HUDEP-2 (cell line): Measurements from ENCODE around the gene NUAK2.

Experiments used
- DNase-seq, 76 experiments: peaks; one replicate each; lab custom pipeline; 2025; ENCODE audit not compliant: unreplicated experiment in 76 of 76; lab: John Stamatoyannopoulos, UW

NUAK2 gene

GRCh38 chr1:205323794-205324193 lies 2.2 kb upstream of the NUAK2 start:
- DNase-seq: no peak

GRCh38 chr1:205321959-205322283 lies 376 bp upstream of the NUAK2 start:
- no peak for DNase-seq

DNA sequence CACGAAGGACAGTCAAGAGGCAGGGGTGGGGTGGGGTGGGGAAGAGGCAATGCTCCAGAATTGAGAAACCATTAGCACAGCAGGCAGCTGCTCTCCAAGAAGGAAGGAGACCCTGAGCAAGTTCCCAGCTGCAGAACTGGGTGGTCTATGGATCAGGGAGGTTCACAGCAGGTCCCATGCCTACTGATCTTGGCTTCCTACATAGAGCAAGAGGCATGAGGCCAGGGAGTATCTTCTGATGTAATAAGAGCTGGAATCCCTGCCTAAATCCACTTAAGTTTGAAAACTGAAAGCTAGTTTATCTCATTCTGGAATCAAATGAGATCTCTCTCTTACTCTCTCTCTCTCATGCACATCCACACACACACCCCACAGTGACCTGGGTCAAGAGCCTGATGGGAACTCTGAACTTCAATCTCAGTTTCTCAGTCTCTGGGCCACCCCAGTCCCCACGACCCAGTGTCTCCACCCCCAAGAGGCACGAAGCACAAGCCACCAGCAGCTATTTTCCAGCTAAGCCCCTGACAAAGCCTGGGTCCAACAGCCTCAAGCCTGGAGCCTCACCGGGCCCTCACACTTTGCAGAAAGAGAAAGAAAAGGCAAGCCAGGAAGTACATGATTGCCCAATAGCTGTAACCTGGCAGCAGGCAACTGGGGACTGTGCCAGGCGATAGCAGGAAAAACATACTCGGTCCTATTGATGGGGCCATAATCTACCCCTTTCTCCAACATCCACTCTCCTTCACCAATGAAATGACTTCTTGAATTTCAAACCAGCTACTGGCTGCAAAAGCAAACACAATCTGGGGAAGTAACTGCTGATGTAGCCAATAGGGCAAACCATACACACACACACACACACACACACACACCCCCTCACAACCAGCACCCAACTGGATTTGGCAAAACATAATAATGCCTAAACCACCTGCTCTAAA lies 2.2 kb downstream of the NUAK2 start:
- peak in 6 of 76 experiments; percentile 8 to 29 (median 17) for DNase-seq

- DNase-seq: no peak
Observed at GRCh38 chr1:205318231-205318991, 3.1 kb downstream of the NUAK2 start.

DNA sequence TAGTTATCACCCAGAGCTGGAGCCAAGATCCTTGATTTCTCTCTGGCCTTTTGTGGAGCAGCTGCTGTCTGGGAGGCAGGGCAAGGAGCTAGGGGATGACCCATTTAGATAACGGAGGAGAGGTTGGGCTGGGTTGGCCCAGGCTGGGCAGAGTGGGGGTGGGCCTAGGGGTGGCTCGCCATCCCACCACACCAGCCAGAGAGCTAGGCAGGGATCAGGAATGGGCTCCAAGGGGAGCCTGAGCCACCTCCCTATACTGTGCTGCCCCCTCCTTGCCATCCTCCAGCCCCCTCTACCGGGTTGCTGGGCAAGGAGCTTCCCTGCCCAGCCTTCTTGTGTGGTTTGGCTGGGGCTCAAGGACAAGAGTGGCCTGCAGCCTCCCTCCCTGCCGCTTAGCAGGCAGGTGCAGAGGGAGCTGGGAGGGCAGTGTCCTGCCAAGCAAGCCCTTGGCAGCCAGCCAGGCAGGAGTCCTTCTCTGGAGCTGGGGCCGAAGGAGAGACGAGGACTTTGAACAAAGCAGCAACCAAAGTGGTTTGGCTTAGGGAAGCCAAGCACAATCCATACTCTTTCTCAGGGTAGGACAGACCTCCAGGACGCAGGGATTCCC lies 4.1 kb downstream of the NUAK2 start:
- DNase-seq: peak in 11 of 76 experiments; percentile 12 to 28 (median 19)

DNA sequence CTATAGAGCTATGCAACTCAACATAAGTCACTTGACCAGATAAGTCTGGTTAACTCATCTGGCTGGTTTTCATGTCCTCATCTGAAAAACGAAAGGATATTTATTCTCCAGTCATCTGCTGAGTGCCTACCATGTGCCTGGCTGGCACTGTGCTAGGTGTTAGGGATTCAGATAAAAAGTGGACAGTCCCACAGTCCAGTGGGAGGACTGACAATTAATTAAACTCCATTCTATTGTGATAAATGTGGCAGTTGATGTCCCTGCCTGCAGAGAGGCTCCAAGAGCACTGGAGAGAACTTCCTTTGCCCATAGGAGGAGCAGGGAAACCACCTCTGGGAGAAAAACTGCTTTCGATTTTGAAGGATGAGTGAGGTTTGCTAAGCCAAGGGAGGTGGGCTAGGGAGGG lies 5.4 kb downstream of the NUAK2 start:
- no peak for DNase-seq

GRCh38 chr1:205315008-205315618 lies 6.4 kb downstream of the NUAK2 start:
- DNase-seq: no peak

DNA sequence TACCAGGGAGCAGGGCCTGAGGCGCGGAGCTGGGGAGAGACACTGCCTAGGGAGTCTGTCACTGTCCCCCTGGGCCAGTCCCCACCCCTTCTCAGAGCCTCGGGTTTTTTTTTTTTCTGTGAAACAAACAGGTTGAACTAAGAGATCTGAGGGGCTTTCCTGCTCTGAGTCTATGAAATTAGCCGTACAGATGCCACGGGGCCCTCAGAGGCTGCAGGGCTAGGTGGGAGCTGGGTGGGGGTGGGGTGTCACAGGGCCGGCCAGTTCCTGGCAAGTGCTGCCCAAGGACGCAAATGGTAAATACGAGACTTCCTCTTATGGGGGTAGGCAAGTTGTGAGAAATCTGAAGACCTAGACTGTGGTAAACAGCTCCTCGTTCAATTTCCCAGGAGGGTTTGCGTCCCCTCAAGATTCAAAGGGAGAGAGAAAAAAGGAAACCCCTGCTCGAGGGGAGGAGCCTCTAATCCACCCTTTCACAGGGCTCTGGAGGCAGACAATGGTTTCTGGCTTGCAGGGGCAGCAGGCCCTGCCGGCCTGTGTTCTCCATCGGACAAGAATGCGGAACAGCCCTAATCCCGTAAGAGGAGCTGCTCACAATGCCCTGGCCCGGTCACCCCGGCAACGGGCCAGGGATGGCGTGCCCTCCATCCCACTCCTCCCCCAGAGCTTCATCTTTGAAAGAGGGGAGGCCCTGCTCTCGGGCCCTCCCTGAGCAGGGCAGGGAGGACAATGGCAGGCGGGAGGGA lies 7.8 kb downstream of the NUAK2 start:
- DNase-seq: no peak

GRCh38 chr1:205312866-205313562 lies 8.5 kb downstream of the NUAK2 start:
- DNase-seq: no peak

GRCh38 chr1:205310976-205311704 lies 10.4 kb downstream of the NUAK2 start:
- DNase-seq: no peak

- no peak for DNase-seq
Observed at GRCh38 chr1:205309741-205310140, 11.8 kb downstream of the NUAK2 start.

GRCh38 chr1:205306929-205307566 lies 14.5 kb downstream of the NUAK2 start:
- peak in 34 of 76 experiments; percentile 3 to 67 (median 24) for DNase-seq

DNA sequence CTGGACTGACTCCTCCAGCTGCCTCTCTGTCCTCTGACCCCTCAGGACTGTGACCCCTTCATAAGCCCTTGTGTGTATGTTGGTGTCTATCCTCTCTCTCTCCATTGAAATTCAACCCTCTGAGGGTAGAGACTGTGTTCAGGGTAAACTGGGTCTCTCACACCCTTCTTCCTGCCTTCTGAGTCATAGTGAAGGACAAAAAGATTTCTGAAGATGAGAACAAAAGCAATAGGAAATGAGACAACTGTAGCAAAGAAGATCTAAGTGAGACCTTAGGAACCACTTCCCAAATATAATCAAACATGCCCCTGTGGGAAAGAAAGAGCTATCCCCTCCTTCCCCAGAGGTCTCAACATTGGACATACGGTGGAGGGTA lies 16.9 kb downstream of the NUAK2 start:
- no peak for DNase-seq

DNA sequence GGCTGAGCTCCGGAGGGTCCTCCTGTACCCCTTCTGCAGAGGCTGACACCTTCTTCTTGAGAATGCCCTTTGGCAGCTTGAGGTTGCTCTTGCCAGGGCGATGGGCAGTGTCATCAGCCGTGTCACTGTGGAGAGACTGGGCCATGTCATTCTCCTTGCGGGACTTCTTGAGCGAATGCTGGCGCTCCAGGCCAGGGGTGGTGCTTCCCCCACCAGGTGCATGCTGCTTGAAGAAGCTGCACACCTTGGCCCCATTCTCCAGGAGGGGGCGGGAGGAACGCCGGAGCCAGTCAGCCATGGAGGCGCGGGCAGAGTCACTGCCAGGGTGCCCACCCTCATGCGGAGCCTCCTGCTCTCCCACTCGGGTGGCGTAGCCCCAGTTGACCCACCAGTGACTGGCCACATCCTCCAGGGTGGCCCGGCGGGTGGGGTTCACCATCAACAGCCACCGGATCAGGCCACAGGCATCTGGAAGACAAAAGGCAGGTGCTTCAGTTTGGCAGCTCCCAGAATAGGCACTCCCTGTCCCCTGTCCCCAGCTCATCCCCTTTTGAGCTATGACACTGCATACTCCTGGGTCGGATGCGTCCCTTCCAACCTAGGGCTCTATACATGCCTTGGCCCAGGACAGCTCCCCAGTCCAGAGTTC lies 17.4 kb downstream of the NUAK2 start:
- DNase-seq: no peak

DNA sequence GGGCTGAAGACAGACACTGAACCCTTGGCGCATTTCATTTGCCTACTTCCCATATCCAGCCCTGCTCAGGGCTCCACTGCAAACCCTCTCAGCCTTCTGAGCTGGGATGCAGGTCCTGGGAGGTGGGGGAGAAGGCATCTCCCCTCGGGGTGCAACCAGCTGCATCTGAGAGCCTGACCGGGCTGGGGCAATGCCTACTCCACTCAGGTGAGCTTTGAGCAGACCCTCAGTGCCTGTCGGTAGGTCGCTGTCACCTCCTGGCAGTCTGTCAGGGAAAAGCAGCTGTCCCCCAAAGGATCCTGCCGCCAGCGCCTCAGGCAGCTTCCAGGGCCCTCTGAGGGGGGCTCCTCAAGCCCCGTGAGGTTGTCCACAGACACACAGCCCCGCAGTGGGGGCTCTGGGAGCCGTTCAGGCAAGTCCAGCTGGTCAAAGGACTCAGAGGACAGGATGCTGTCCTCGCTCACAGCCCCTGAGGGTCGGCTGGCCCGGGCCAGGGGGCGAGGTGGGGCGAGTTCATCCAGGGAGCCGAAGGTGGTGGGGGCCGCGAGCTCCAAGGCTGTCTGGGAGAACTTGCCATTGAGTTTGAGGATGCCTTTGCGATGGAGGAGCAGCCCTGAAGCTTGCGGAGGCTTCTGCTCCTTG lies 18.2 kb downstream of the NUAK2 start:
- no peak for DNase-seq

- no peak for DNase-seq
Observed at GRCh38 chr1:205301842-205302588, 19.5 kb downstream of the NUAK2 start.
